NAMALWA (cell line): Measurements from ENCODE around the gene STRN3.
"Not testable (repeated sequence)": the region's sequence is repeated elsewhere in the genome, so short reads cannot be mapped to it uniquely, and the experiment has no call there.

ENCODE experiments used
- DNase-seq: peaks from one replicate; pipeline ENCODE4 v3.0.0-alpha.2; 2015; ENCODE audit warnings: low spot score

STRN3 gene

GRCh38 chr14:30969796-30970195 is 56.4 kb downstream of the STRN3 start:
- DNase-seq = not testable (repeated sequence)

DNA sequence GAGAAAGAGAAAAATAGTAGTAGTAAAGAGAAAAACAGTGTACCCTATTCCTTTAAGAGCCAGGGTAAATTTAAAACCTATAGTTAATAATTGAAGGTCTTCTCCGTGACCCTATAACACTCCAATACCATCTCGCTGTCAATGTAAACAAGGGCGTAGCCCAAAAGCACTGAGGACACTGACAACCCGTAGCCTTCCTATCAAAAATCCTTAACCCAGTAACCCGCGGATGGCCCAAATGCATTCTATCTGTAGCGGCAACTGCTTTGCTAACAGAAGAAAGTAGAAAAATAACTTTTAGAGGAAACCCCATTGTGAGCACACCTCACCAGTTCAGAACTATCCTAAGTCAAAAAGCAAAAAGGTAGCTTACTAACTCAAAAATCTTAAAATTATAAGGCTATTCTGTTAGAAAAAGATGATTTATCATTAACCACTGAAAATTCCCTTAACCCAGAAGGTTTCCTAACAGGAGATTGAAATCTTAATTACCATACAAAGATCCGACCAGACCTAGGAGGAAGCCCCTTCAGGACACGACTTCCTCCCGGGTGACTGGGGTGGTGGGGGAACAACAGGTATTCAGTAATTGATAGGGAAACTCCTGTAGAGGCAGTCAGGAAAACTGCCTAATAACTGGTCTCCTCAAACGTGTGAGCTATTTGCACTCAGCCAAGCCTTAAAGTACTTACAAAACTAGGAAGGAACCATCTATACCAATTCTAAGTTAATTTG is 58.6 kb downstream of the STRN3 start:
- DNase-seq = not testable (repeated sequence)

GRCh38 chr14:30966415-30967363 is 59.5 kb downstream of the STRN3 start:
- no peak for DNase-seq

DNA sequence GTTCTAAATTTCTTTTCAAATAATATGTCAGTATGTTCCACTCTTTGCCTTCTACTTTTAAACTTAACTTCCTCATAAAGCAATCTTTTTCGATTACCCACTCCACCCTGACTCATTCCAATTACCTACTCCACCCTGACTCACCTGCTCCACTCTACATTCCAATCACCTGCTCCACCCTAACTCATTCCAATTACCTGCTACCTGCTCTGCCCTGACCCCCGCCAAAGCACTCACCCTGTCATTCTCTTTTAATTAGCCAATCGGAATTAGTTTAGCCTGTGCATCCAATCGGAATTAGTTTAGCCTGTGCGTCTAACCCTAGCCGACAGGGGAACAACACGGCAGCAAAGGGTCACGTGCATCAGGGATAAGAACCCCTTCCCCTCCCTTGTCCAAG is 60.3 kb downstream of the STRN3 start:
- not testable (repeated sequence) for DNase-seq

DNA sequence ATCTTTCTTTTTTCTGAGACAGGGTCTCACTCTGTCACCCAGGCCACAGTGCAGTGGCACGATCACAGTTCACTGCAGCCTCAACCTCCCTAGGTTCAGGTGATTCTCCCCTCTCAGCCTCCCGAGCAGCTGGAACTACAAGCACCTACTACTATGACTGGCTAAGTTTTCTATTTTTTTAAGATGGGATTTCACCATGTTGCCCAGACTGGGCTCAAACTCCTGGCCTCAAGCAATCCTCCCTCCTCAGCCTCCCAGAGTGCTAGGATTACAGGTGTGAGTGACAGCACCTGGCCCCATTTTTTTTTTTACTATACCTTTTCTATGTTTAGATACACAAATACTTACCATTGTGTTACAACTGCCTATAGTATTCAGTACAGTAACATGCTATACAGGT is 63.6 kb downstream of the STRN3 start:
- DNase-seq = not testable (repeated sequence)

- DNase-seq = no peak
Measured at GRCh38 chr14:30961330-30961729, 64.8 kb downstream of the STRN3 start.

- DNase-seq = no peak
Measured at GRCh38 chr14:30960216-30960615, 66.0 kb downstream of the STRN3 start.

- no peak for DNase-seq
Measured at GRCh38 chr14:30958555-30959407, 67.4 kb downstream of the STRN3 start.

GRCh38 chr14:30957813-30958370 is 68.3 kb downstream of the STRN3 start:
- no peak for DNase-seq

DNA sequence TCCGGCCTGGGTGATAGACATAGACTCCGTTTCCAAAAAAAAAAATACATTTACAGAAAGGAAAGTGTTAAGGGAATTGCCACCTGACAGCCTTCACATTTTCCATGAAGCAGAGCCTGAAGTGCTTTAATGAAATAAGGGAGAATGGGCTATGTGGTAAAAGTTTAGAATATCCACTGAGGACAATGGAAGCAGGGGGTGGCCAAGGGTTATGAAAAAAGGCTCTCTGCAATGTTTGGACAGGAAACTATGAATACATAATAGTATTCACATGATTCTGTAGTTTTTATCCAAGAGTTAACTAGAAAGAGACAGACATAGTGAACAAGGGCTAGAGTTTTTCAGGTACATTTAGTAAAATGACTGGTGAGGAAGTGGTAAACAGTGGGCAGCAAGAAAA is 76.5 kb downstream of the STRN3 start:
- DNase-seq = no peak

DNA sequence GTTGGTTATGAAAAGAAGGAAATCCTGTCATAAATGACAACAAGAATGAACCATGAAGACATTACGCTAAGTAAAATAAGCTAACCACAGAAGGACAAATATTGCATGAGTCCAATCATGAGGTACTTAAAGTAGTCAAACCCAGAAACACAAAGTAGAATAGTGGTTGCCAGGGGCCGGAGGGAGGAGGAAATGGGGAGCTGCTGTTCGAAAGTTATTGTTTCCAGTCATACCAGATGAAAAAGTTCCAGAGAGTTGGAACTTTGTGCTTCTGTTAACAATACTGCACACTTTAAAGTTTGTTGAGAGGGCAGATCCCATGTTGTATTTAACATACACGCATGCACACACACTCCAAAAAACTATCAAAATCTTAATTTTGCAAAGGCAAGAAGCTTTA is 82.5 kb downstream of the STRN3 start:
- no peak for DNase-seq

GRCh38 chr14:30940886-30941285 is 85.3 kb downstream of the STRN3 start:
- DNase-seq = no peak

DNA sequence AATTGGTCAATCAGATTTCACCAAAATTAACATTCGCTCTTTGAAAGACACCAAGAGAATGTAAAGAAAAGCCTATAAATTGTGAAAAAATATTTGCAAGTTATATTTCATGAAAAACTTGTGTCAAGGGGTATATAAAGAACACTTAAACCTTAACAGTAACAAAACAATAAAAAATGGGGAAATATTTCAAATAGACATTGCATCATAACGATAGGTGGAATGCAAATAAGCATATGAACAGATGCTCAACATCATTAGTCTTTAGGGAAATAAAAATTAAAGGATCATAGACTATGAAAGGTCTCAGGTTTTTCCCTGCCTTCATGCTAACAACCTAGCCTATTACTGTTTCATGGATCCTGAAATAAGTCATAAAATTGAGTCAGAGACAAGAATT is 87.6 kb downstream of the STRN3 start:
- DNase-seq = no peak

- DNase-seq = no peak
Measured at GRCh38 chr14:30935445-30935844, 90.7 kb downstream of the STRN3 start.

GRCh38 chr14:30933937-30934336 is 92.2 kb downstream of the STRN3 start:
- not testable (repeated sequence) for DNase-seq

GRCh38 chr14:30928462-30928861 is 97.7 kb downstream of the STRN3 start:
- DNase-seq = no peak

- no peak for DNase-seq
Measured at GRCh38 chr14:30925254-30925653, 100.9 kb downstream of the STRN3 start.

DNA sequence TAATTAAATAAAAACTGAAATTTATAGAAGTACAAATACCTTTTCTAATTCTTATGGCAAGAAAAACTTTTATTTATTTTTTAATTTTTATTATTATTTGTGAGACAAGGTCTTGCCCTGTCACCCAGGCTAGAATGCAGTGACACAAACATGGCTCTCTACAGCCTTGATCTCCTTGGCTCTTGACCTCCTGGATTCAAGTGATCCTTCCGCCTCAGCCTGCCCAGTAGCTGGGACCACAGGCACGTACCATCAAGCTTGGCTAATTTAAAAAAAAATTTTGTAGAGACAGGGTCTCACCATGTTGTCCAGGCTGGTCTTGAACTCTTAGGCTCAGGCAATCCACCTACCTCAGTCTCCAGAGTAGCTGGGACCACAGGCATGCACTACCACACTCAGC is 104.4 kb downstream of the STRN3 start:
- no peak for DNase-seq

DNA sequence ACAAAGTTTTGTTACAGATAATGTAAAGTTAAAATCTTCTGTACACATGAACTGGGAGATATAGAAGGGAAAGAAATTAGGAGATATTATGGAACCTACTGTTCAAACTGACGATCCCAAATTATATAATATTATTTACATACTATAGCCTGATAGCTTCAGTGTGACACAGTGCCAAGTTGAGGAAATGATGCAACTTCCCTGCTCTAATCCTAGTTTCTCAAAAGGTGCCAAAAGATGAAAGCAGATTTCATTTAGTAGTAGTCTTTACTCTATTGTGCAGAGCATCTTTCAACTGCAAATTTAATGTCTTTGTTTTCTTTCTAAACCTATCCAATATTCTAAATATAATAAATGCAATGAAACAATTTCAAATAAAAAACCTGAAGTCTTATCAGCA is 104.9 kb downstream of the STRN3 start:
- DNase-seq = peak; percentile 18

DNA sequence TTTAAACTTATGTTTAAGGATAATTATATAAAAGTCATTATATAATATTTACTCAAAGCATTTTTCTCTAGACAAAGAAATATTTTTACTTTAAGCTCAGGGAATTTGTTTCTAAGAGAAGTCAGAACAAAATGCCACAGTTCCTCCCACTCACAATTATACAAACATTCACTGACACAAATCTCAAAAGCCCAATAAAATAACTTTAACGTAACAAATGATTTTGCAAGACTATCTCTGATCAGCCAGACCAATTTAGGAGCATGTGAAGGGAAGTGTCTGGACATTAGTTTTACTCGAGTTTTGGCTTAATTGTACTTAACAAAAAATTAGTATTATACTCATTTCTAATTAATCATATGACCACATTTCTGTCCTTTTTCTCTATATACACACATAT is 110.6 kb downstream of the STRN3 start:
- no peak for DNase-seq

- DNase-seq = no peak
Measured at GRCh38 chr14:30914812-30915211, 111.4 kb downstream of the STRN3 start.

DNA sequence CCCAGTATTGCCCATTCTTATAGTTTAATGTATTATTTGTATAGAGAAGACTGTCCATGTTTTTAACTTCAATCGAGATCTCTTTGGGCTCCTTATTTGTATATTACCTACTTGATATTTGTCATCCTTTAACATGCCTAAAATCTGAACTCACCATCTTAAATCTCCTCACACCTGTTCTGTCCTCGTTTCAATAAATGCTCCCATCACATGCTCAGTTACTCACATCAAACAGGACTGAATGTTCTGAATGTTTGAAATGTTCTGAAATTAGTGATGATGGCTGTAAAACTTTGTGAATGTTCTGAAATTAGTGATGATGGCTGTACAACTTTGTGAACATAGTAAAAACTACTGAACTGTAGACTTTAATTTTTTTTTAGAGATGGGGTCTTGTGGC is 117.4 kb downstream of the STRN3 start:
- DNase-seq = no peak
